H54 (cell line): Measurements from ENCODE around the gene CNTNAP2.
A peak's percentile ranks its signal among the peaks of the same experiment; 100 is the strongest.

Source experiments
- DNase-seq: peaks from one replicate; pipeline ENCODE4 v3.0.0; 2011; ENCODE audit warnings: low spot score, mixed read lengths; ENCODE audit not compliant: insufficient read length
- FAIRE-seq: peaks from 3 replicates; lab custom pipeline; 2011; peaks lifted over from hg19 to GRCh38; lab: Jason Lieb, UNC
- POLR2A ChIP-seq: IDR thresholded peaks from 2 replicates; pipeline ENCODE4 v1.6.1; 2011; ENCODE audit warnings: low read depth, mild to moderate bottlenecking, low read length

CNTNAP2 gene

DNA sequence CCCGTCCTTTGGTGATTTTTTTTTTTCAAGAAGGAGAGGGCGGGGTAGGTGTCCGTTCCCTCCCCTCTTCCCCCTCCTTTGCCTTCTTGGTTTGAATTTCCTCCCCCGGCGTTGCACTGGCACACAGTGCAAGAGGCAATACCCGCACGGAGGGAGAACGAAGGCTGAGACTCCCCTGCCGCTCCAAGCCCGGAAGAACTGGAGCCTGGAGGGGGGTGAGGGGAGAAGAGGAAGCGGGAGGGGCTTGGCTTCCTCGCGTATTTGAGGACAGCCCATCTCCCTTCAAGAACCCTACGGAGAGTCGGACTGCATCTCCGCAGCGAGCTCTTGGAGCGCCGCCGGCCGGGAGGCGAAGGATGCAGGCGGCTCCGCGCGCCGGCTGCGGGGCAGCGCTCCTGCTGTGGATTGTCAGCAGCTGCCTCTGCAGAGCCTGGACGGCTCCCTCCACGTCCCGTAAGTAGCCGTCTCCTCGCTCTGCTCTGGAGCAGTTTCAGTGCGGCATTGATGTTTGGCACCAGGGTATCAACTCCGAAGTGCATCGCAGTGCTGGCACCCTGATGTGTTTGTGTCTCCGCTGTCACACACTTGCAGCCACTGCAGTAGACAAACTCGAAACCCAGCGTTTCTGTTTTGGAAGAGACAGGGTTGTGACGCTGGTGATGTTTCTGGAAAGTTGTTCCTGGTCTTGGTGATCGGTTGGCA, at the start of gene CNTNAP2:
CNTNAP2 (plus strand) TSS at position 281 of the 702 bp plus-strand sequence; CDS start at position 357, 76 bp downstream.
- FAIRE-seq (no peak), DNase-seq (no peak)
- no peak for TF ChIP-seq POLR2A

DNA sequence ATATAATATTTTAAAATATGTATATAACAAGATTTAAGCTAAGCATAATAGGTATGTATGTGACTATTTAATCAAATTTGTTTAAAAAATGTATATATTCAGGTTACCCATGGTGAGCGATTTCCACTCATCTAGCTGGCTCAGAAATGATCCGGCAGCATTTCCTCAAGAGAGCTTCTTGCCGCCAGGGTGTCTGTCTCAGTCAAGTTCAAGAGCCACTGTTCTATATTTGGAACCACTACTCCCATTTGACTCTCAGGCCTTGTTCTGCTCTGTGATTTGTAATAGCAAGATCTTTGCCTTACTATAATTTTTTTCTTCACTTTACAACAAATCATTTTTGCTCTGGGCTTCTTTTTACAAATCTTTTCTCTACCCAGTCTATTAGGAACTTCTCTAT, 48.7 kb upstream of the CNTNAP2 start:
- FAIRE-seq: no peak
- no peak for DNase-seq
- no peak for TF ChIP-seq POLR2A

DNA sequence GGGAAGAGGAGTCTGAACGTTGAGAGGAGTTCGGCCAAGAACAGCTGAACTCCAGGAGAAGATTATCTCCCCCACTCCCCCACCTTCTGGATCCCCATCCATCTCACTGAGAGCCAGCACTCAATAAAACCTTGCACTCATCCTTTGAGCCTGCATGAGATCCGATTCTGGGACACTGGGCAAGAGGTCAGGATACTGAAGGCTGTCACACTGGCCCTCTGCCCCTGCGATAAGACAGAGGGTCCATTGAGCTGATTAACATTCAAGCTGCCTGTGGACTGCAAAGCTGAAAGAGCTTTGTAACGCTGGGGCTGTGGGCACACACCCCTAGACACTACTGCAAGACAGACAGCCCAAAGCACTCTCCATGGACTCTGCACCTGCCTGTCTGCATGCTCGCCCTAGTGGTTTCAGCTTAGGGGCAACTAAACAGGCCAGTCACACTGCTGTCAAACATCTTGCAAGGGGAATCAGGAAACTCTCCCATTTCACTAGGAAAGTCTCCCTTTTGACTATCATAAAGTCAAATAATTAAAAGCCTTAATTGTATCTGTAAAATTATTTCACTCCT, 42.3 kb upstream of the CNTNAP2 start:
- TF ChIP-seq POLR2A: no peak
- no peak for DNase-seq
- no peak for FAIRE-seq

DNA sequence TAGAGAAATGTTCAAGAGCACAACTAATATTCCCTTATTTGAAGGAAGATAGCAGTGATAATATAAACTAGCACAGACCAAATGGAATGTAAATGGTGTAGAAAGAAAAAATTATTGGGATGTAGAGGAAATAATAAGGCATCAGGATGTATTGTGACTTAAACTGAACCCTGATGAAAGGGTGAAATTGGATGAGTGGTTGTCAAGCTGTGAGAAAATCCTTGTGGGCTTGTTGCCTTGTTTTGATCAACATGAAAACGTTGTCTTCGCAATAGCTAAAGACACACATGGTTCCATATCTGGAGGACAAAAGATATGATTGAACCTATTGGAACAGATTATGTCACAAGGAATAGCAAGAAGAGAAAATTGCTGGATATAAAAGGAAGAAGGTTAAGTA, 40.3 kb upstream of the CNTNAP2 start:
- DNase-seq (no peak), FAIRE-seq (no peak)
- no peak for TF ChIP-seq POLR2A

DNA sequence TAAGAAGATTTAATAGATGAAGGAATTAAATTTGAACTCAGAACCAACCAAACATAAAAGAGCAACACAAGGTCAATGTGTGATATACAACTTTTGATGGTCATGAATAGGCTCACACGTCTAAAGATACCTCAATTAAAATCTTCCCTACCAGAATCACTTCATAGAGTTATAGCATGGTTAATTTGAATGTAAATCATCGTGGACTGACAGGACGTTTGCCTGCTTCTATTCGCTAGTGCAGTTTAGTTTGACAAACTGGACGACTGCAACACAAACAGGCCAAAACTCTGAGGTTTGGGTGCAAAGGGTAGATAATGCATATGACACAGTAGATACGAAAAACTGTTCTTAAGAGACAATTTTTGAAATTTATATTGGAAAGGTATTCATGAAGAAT, 32.5 kb upstream of the CNTNAP2 start:
- DNase-seq (no peak), FAIRE-seq (no peak)

DNA sequence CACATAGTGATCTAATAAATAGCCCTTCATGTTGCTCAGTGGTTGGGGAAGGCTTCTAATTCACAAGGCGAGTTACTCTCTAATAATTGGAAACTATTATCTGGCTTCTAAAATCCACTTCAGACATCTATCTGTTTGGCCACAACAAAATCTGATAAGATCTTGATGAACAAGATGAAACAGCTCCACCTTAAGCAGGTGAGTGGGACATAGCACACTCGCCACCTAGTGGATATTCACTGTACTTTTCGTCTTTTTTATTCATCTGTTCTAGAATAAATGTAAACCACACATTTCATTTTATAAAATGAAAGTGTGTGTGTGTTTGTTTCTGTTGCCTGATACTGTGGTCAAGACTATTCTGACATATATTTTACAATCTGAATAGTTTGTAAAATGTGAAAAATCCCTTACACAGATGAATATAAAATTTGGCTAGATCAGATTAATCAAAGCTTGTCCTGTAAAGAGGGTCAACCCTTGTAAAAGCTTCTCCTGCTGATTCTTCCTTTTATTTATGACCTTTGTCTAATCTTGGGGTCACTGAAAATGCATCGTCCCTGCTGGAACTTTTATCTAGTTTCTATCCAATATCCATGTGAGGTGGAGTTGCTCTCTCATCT, 26.5 kb upstream of the CNTNAP2 start:
- no peak for DNase-seq
- no peak for TF ChIP-seq POLR2A
- peak; percentile 72 for FAIRE-seq

More for the DNA sequence above, 32.5 kb upstream of the CNTNAP2 start:
- TF ChIP-seq POLR2A: no peak

DNA sequence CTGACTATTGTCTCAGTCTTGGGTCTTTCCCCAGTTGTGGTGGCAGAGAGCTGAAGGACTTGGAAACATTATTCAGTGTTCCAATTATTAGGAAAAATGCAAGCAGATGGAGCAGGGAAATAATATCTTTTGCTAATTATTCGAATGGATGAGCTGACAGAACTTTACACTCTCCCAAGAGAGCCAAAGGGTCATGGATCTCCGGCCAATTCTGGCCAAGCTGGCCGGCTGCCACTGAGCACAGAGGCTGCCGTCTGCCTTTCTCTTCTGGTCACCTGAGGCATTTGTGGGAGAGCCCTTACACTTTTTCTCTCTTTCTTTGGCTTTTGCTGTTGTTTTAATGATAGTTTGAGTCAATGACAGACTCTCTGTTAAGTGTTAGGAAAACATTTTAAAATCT, 22.2 kb upstream of the CNTNAP2 start:
- no peak for FAIRE-seq
- DNase-seq: no peak
- no peak for TF ChIP-seq POLR2A

DNA sequence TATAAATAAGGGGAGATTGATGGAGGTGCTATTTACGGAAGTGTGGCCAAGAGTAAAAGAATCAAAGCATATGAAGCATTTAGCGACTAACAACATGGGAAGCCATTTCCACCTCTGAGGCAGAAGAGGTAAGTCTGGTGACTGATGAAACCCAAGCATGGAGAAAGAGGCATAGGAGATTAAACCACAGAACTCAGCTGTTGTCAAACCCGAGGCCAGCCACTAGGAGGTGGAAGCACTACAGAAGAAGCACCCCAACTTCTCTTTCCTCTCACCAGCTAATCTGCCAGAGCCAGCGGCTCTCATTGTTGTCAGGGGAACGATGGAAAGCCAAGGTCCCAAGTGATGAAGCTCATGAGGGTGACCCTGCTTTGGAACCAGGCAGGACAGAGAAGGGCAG, 19.6 kb upstream of the CNTNAP2 start:
- no peak for DNase-seq
- TF ChIP-seq POLR2A: no peak
- FAIRE-seq: no peak

DNA sequence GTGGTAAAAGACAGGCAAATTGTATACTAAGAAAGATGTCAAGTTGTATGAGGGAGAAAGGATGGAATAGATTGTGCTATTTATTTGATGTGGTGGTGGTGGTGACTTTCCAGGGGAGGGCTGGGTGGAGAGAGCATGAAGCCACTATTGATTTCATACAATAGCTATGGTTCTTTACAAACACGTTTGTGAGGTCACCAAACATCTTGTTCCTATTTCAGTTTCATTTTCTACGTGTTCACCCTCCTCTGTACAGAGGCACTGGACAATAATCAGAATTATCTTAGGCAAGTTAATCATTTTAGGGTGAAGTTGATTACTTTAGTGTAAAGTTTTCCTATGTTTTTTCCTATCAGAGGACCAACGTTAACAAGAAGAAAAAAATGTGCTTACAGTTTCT, 10.3 kb upstream of the CNTNAP2 start:
- no peak for DNase-seq
- FAIRE-seq: no peak
- TF ChIP-seq POLR2A: no peak

DNA sequence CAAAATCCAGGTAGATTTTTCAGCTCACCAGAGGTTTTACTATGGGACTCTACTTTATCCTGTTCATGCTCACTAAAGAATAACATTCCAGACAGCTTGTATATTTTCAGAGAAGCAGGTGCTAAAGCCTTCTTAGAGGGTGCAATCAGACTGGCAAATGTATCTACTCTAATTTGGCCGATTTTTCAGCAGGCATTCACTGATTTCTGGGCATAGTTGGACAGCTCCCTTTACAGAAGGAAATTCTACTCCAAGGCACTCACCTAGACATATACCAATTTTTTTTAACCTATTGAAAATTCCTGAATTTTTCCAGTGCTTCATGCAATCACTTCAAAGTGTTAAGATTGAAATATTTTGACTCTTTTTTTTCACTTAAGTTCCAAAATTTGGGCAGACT, 3.8 kb upstream of the CNTNAP2 start:
- FAIRE-seq (no peak), DNase-seq (no peak)
- no peak for TF ChIP-seq POLR2A

DNA sequence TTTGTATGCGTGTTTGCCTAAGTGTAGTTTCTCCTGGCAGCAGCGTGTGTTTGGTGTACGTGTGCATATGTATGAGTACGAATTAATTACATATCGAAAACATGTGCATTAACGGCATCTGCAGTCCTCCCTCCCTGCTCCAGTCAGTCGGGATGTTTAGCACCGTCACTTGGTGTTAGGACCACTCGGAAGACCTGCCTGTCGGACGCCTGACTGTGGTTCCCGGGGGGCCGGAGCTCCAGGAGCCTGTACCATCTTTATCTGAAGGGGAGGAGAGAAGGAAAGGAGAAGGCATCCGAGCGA, 1.1 kb upstream of the CNTNAP2 start:
- TF ChIP-seq POLR2A: no peak
- no peak for DNase-seq
- no peak for FAIRE-seq

DNA sequence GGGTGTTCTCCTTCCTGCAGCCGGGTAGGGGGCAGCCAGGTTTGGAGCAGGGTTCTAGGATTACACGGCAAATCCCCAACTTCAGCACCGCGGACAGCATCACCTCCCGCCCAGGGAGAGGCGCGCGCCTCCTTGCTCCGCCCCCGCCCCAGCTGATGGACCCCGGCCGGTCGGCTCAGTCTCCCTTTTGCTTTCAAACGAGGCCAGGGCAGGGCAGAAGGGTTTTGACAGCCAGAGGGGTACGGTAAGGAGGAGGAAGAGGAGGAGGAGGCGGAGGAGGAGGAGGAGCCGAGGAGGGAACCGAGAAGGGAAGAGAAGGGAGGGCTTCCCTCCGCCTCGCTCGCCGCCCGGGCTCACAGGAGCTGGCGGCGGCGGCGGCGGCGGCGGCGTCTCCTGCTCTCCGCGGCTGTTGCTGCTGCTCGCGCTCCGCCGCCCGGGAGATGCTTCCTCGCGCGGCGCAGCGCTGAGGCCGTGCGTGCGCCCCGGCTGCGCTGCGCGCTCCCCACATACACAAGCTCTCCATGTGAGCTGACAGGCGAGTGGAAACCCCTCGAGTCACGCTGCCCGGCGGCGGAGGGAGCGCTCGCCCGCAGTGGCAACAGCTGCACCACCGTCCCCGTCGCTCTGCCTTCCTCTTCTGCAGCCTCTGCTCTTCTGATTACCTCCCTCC, 615 bp upstream of the CNTNAP2 start:
- no peak for DNase-seq
- no peak for FAIRE-seq
- no peak for TF ChIP-seq POLR2A

DNA sequence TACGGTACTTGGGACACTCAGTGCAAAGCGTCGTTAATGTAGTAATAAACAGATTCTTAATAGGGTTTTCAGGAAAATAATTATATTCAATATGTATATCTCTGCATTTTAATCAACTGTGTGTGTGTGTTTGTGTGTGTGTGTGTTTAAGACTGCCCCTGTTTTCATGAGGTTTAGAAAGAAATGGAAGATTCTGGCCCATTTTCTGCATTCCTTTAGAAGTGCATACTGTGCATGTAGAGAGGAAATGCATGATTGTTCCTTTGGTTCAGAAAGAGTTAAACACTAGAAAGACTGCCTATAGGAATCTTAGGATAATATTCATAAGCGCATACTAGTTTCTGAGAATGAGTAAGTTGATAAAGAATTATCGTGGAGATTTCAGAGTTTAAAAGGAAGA, 975 bp downstream of the CNTNAP2 start:
- TF ChIP-seq POLR2A: no peak
- FAIRE-seq (no peak), DNase-seq (no peak)

DNA sequence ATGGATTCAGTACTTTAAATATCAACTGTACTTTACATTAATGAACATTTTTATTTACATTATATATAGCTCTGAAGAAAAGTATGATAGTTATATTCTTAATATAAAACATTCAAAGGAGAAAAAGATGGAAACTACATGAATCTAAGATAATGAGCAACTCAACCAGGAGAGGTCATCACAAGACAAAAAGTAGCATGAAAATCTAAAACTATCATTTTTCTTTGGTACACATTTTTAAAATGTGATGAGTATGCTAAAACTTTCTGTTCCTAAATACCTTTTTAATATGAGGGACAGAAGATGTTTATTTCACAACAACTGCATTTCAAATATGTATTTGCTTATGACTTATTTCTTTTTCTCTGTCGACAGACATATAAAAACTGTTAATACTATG, 2.4 kb downstream of the CNTNAP2 start:
- TF ChIP-seq POLR2A: no peak
- FAIRE-seq (no peak), DNase-seq (no peak)
